GM21576 (cell line): ENCODE measurements around the gene ESRRG.

ENCODE experiments used
- ATAC-seq: cut with Tn5 transposase; IDR thresholded peaks from one replicate; pipeline ENCODE4 v1.9.1; 2021; ENCODE audit warnings: mild to moderate bottlenecking, moderate library complexity; ENCODE audit not compliant: unreplicated experiment

Gene ESRRG

GRCh38 chr1:216523043-216523442 lies 200.2 kb downstream of the ESRRG start:
- no peak for ATAC-seq

DNA sequence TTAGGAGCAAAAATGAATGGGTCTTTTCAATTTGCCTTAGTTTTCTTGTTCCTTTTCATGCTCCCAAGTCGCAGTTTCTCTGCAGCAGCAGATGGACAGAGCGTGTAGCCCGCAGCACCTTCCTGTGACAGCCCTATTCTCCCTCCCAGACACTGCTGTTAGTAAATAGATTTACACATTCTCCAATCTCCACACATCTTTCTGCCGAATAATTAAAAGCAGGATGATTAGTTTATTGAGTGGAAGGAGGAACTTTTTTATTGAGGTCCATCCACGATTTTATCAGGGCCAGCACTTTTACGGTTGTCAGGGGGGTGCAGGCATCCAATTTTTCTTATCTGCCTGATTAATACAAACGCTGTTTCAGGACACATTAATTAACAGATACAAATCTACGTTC lies 201.8 kb downstream of the ESRRG start:
- no peak for ATAC-seq

DNA sequence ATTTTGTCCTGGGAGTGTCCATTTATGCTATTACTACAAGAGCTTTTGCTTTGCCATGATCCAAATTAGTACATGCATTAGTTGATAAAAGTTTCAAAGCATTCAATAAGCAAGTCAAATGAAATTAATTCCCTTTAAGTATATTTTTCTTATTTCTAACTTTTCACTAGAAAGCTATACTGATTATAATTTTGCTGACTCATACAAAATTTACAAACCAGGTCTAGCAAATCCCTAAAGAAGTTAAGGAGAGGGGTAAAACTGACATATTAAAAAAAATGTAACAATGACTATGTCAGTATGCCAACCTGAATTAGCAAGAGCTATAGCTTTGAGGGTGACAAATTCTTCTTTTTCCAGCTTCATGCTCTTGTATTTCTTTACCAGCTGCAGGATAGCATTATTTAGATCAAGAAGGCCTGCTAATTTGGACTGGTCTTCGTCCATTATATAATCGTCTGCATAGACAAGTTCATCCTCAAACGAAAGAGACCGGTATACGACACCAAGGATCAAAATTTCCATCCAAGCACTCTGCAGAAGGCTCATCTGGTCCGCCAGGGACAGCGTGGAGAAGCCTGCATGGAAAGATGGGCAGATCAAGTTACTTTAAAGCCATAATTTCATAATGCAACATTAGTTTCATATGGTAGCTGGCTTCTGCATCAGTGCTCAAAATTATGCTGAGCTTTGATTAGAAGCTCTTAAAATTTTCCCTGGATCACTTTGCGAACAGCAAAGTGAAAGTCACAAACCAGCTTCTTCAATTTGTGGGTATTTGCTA lies 204.2 kb downstream of the ESRRG start:
- ATAC-seq, result no peak

DNA sequence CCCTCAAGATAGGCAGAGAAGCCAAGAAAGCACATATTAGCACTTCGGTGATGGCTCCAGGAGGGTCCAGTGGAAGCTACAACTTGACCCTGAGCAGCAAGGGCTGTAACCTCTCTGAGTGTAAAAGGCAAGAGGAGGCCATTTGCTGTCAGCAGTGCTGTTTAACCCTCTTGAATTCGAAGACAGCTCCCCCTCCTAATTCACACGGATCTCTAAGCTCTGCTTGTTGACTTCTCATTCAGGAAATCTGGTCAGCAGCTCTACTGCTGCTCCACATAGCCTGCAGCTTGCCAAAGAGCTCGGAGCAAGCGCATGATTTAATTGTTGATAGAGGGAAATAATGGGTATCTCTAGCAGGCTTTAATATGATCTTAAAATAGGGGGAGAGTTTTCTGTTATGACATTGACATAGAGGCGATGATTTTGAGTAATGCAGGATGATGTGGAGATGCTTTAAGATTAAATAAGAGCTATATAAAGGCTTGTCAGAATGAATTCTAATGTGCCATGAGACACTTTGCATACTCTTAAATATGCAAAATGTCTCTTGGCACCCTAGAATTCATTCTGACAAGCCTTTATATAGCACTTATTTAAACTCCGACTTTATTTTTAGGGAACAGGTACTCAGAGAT lies 220.6 kb downstream of the ESRRG start:
- no peak for ATAC-seq

DNA sequence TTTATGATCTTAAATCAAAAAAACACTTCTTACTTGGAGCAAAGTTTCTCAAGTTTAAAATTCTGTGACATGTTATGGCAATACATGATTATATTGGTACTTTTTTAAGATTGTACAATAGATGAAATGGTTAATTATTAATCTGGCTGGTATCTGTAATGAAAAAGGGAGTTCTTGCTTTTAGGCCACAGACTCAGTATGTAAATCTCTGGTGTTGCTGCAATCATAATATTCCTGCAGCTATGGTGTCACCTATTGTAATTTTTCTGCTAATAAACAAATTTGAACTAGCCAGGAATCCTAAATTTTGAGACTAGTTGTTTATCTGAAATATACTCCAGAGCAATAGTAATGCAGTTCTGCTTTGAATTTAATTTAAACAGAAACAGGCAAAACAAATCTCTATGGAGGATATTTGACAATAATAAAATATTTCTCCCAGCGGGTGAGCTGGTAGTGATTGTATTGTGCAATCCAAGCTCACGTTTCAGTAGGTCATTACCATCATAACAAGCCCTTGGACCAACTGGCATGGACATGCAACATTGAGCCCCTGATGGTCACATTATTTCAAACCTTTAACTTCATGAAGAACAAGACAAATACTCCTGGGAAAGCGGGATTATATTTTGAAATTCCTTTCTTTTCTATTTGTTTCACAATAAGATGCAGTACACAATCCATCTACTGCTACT lies 222.8 kb downstream of the ESRRG start:
- no peak for ATAC-seq

- ATAC-seq, result no peak
Measured at GRCh38 chr1:216499581-216500272, 223.5 kb downstream of the ESRRG start.

- no peak for ATAC-seq
Measured at GRCh38 chr1:216498277-216498676, 225.0 kb downstream of the ESRRG start.

DNA sequence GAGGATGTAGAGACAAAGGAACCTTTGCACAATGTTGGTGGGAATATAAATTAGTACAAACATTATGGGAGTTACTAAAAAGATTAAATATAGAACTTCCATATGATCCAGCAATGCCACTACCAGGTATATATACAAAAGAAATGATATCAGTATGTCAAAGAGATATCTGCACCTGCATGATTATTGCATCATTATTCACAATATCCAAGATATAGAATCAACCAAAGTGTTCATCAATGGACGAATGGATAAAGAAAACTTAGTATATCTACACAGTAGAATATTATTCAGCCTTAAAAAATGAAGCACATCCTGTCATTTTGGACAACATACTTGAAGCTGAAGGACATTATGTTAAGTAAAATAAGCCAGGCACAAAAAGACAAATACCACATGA lies 238.2 kb downstream of the ESRRG start:
- ATAC-seq, result no peak

DNA sequence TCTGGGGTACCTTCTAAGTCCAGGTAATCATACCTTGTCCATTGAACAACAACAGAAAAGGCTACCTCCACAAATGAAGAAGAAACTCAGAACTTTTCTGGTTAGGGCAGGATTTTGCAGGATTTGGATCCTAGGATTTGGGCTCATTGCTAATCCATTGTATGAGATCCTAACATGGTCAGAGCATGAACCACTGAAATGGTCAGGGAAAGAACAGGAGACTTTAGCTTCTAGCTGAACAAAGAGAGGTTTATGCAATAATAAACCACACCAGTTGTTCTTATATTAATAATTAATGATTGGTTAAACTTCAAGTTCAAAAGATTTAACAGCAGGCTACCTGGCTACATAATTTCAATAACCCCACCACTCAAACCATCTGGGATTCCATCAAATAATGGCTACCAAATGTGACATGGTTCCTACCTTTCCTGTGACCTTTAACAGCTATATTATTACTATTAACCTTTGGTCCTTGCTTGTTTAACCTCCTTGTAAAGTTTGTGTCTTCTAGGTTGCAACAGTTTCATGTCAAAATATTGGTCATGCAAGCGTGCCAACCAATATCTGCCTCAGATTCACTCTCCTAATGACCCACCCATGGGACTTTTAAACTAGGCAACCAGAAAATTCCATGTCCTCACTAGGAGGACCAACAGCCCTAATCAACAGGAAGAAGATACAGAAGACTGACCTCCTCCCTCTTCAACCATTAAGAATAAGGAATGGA lies 239.4 kb downstream of the ESRRG start:
- no peak for ATAC-seq

DNA sequence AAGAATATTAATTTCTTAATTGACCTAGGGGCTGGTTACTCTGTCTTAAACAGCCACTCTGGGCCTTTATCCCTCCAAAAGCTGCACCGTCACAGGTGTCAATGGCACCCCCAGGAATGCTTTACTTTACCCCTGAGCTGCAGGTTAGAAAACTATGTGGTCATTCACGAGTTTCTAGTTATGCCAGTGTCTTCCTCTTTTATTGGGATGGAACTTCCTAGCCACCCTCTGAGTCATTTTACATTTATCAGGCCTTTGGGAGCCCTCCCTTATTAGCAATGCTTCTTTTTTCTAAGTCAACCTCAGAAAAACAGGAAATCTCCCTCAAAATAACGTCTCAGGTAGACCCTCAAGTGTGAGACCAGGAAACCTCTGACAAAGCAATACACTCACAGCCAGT lies 240.6 kb downstream of the ESRRG start:
- ATAC-seq, result no peak

DNA sequence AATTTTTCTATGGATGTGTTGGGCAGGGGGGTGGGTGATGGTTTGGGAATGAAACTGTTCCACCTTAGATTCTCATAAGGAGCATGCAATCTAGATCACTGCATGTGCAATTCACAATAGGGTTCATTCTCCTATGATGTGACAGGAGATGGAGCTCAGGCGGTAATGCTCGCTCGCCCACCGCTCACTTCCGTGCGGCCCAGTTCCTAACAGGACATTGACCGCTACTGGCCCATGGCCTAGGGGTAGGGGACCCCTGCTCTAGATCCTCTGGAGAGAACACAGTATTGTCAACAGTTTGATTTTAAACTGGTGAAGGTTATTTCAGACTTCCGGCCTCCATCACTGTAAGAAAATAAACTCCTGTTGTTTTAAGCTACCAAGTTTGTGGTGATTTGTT lies 245.0 kb downstream of the ESRRG start:
- no peak for ATAC-seq

DNA sequence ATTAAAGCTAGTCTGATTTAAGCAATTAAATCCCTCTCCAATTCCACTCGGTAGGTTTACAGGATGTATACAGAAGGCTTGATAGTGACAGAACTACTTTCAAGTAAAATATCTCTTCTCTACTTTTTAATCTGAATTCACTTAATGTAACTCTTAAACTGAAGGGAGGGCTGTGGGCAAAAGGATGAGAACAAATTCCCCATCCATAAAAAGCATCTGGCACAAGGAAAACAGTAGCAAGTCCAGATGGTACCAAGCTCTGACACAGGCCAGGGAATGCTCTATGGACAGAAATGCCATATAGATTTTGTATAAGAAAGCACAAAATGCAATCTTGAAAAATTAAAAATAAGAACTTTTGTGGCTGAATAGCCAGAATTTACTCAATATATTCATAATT lies 246.9 kb downstream of the ESRRG start:
- ATAC-seq, result no peak

- ATAC-seq, result no peak
Measured at GRCh38 chr1:216475659-216476276, 247.5 kb downstream of the ESRRG start.

- no peak for ATAC-seq
Measured at GRCh38 chr1:216466162-216466801, 256.9 kb downstream of the ESRRG start.

GRCh38 chr1:216464489-216464888 lies 258.7 kb downstream of the ESRRG start:
- no peak for ATAC-seq

DNA sequence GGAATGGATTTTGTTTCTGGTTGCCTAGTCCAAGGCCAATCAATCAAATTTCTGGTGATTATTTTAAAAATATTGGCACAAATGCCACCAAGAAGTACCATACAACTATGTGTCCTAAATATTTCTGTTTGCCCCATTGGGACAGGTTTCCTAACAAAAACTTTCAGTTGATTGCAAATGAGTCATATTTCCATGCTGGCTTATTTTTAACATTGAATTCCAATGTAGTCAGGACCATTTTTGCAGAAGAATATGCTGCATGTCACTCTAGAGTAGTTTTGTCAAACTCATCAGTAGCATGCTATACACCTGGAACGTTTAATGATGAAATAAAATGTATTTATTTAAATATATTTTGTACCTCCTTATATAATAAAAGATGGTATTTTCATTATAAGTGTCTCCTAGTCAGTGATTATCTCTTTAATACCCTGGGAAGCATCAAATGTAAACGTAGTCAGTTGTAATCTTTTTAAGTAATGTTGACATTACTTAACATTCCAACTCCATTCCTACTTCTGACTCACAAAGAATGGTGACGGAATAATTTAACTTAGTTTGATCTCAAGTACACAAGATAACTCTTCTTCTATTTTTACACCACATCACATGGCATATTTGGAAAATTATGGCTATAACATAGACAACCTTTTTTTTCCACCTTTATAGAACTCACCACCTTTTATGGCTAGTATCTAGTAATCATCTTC lies 261.0 kb downstream of the ESRRG start:
- ATAC-seq, result no peak

DNA sequence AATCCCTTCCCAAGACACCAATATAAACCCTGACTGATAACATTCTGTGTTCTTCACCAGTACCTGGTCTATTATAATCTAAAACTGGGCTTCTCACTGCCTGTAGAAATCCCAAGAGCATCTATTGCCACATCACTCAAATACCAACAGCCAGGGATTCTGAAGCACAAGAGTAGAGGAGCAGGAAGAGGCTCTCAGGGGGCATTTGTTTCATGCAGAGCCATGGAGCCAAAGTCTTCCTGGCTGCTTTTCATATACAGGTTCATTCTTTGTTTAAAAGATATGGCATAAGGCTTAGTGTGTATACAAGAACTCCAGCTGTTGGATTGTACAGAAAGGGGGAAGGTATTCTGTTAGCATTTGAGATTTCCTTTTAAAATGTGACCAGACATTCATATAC lies 261.8 kb downstream of the ESRRG start:
- ATAC-seq, result no peak

- no peak for ATAC-seq
Measured at GRCh38 chr1:216459651-216460207, 263.5 kb downstream of the ESRRG start.

DNA sequence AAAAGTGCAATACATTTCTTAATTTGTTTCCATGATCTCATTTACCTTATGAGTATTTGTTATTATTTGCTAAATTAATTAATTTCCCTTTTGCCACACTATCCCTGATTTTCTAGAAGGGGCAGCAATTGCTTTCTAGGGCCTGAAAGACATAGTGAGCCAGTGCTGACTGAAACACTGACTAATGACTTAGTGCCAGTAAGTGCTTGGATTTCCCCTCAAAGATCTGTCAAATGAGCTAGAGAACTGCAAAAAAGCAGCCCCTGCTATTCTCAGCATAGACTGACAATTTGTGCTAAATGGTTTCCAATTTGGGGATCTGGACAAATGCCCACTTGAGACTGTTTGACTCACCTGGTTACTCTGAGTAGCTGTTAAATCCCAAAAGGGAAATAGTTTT lies 264.4 kb downstream of the ESRRG start:
- no peak for ATAC-seq
